HepG2 (cell line): ENCODE measurements around the gene HENMT1. TPM values are rescaled to one million over a fixed set of nuclear protein-coding genes. Genes with fewer than 3 reads are reported as not detected.

Experiments used
- ARID3A ChIP-seq: IDR thresholded peaks from 2 replicates; pipeline ENCODE4 v1.6.1; 2012; ENCODE audit warnings: low read depth, low read length, improper control_type of control experiment
- CENPT ChIP-seq: sonication (generic); formaldehyde crosslinking; IDR thresholded peaks from 2 replicates; pipeline ENCODE4 v1.8.0; 2022; ENCODE audit warnings: low read depth, mild to moderate bottlenecking, moderate library complexity, missing genetic modification reagents
- FOXA3 ChIP-seq: IDR thresholded peaks from 2 replicates; pipeline ENCODE4 v1.6.1; 2016; ENCODE audit warnings: missing genetic modification reagents, missing compliant biosample characterization
- HNRNPK ChIP-seq: fragments of 200-400 bp; formaldehyde crosslinking; IDR thresholded peaks from 2 replicates; pipeline ENCODE4 v1.6.1; 2018; ENCODE audit warnings: low read length, low read depth, moderate library complexity, mild to moderate bottlenecking; ENCODE audit not compliant: poor library complexity, severe bottlenecking
- HOXA7 ChIP-seq: sonication (generic); formaldehyde crosslinking; IDR thresholded peaks from 2 replicates; pipeline ENCODE4 v1.8.1; 2022; ENCODE audit warnings: mild to moderate bottlenecking, missing genetic modification reagents, moderate library complexity
- NFE2 ChIP-seq: sonication (generic); formaldehyde crosslinking; IDR thresholded peaks from 2 replicates; pipeline ENCODE4 v1.4.0; 2020; ENCODE audit warnings: missing genetic modification reagents
- POGZ ChIP-seq: sonication (generic); formaldehyde crosslinking; IDR thresholded peaks from 2 replicates; pipeline ENCODE4 v1.4.0; 2020; ENCODE audit warnings: mild to moderate bottlenecking, missing genetic modification reagents
- TAF1 ChIP-seq: sonication (generic); formaldehyde crosslinking; IDR thresholded peaks from 2 replicates; pipeline ENCODE4 v1.4.0; 2020; ENCODE audit warnings: missing genetic modification reagents
- USF2 ChIP-seq, 2 experiments: sonication (generic) in 1 of 2; formaldehyde crosslinking in 1 of 2; IDR thresholded peaks; 2 replicates each; pipeline versions ENCODE4 v1.5.1 to v1.6.1; 2011 to 2020; ENCODE audit warnings: borderline replicate concordance in 1 of 2, low read depth in 1 of 2, low read length in 1 of 2, mild to moderate bottlenecking in 1 of 2, missing genetic modification reagents in 1 of 2, moderate library complexity in 1 of 2
- ZBTB10 ChIP-seq: sonication (generic); formaldehyde crosslinking; IDR thresholded peaks from 2 replicates; pipeline ENCODE4 v1.4.0; 2020; ENCODE audit warnings: missing genetic modification reagents, borderline replicate concordance
- ZBTB42 ChIP-seq: sonication (generic); formaldehyde crosslinking; IDR thresholded peaks from 2 replicates; pipeline ENCODE4 v1.5.0; 2020; ENCODE audit warnings: mild to moderate bottlenecking, missing genetic modification reagents
- ZFAT ChIP-seq: sonication (generic); formaldehyde crosslinking; conservative IDR thresholded peaks from 2 replicates; pipeline ENCODE4 v1.8.1; 2023; ENCODE audit warnings: missing genetic modification reagents, inconsistent platforms
- ZMYM4 ChIP-seq: sonication (generic); formaldehyde crosslinking; IDR thresholded peaks from 2 replicates; pipeline ENCODE4 v1.8.1; 2023; ENCODE audit warnings: mild to moderate bottlenecking, missing genetic modification reagents
- ZNF101 ChIP-seq: sonication (generic); formaldehyde crosslinking; IDR thresholded peaks from 2 replicates; pipeline ENCODE4 v1.4.0; 2020; ENCODE audit warnings: mild to moderate bottlenecking, low read depth, missing genetic modification reagents, borderline replicate concordance
- ZNF44 ChIP-seq: sonication (generic); formaldehyde crosslinking; IDR thresholded peaks from 2 replicates; pipeline ENCODE4 v1.5.1; 2020; ENCODE audit warnings: mild to moderate bottlenecking, missing genetic modification reagents
- ZNF441 ChIP-seq: sonication (generic); formaldehyde crosslinking; IDR thresholded peaks from 2 replicates; pipeline ENCODE4 v1.7.0; 2021; ENCODE audit warnings: missing genetic modification reagents, borderline replicate concordance
- ZNF562 ChIP-seq: sonication (generic); formaldehyde crosslinking; IDR thresholded peaks from 2 replicates; pipeline ENCODE4 v1.8.0; 2022; ENCODE audit warnings: missing genetic modification reagents, borderline replicate concordance
- ZNF570 ChIP-seq: sonication (generic); formaldehyde crosslinking; IDR thresholded peaks from 2 replicates; pipeline ENCODE4 v1.4.0; 2020; ENCODE audit warnings: mild to moderate bottlenecking, missing genetic modification reagents, borderline replicate concordance
- ZNF674 ChIP-seq: sonication (generic); formaldehyde crosslinking; IDR thresholded peaks from 2 replicates; pipeline ENCODE4 v1.5.0; 2020; ENCODE audit warnings: low read depth, mild to moderate bottlenecking, missing genetic modification reagents
- ZZZ3 ChIP-seq: sonication (generic); formaldehyde crosslinking; IDR thresholded peaks from 2 replicates; pipeline ENCODE4 v1.4.0; 2020; ENCODE audit warnings: missing genetic modification reagents, mild to moderate bottlenecking, borderline replicate concordance
- polyA plus RNA-seq, 8 experiments: library from polyadenylated mRNA; depleted of rRNA in 3 of 8; stranded (reverse) in 7 of 8; unstranded in 1 of 8; fragments of >200 nt; fragmentation: Illumina TruSeq in 4 of 8; extraction: Trizol in 4 of 8; gene quantifications; 2 replicates each; pipeline versions ENCODE4 v1.2.1 to v1.2.3, GENCODE V29; 2011 to 2016; ENCODE audit warnings: low read depth in 4 of 8, missing spikeins in 1 of 8, mixed read lengths in 1 of 8; ENCODE audit not compliant: insufficient read depth in 1 of 8
- total RNA-seq, 5 experiments: library from RNA; depleted of rRNA; stranded (reverse); fragments of >200 nt; fragmentation: Illumina TruSeq; extraction: Trizol; gene quantifications; 2 replicates each; pipeline ENCODE4 v1.2.3, GENCODE V29; 2016; ENCODE audit warnings: low read depth in 1 of 5

HENMT1 gene
- total and polyA plus RNA-seq, 2 of the 13 experiments (the other 11 are each of a cell fraction or from before 2014, with no cell fraction given): not detected

GRCh38 chr1:108692724-108693655, 32.1 kb upstream of the HENMT1 start (continued):
- TF ChIP-seq USF2 (IDR thresholded peaks at IDR 0.05; ENCODE audit: low read depth, low read length) (no peak), USF2 (CRISPR knock-in tag; IDR thresholded peaks at IDR 0.05; ENCODE audit: borderline replicate concordance) (no peak), ZMYM4 (CRISPR knock-in tag) (no peak), ZBTB42 (CRISPR knock-in tag) (no peak), ZNF562 (CRISPR knock-in tag) (no peak), ZNF570 (CRISPR knock-in tag) (no peak), ZFAT (CRISPR knock-in tag) (no peak), POGZ (CRISPR knock-in tag) (no peak), ZNF674 (CRISPR knock-in tag) (no peak), ZBTB10 (CRISPR knock-in tag) (no peak), FOXA3 (CRISPR knock-in tag) (no peak), ZNF101 (no peak), ARID3A (no peak), HNRNPK (no peak), ZNF44 (CRISPR knock-in tag) (no peak), ZNF441 (CRISPR knock-in tag) (no peak), TAF1 (no peak), HOXA7 (CRISPR knock-in tag) (no peak), ZZZ3 (CRISPR knock-in tag) (no peak), NFE2 (CRISPR knock-in tag) (no peak), CENPT (no peak)
